H9 (cell line): ENCODE results near the gene ISYNA1. TPM values are rescaled to one million over a fixed set of nuclear protein-coding genes. Genes with fewer than 3 reads are reported as not detected.

Experiments used
- DNase-seq: peaks from one replicate; pipeline ENCODE4 v3.0.0-alpha.2; 2017
- H2AFZ ChIP-seq: one replicate; pipeline ENCODE4 v1.6.1; 2013; ENCODE audit warnings: mild to moderate bottlenecking, low read length, control low read depth, moderate library complexity
- H2AK5ac ChIP-seq: 2 replicates; pipeline ENCODE4 v1.6.1; 2013; ENCODE audit warnings: low read length, control low read depth, mixed read lengths; ENCODE audit not compliant: insufficient read length
- H2BK120ac ChIP-seq: one replicate; pipeline ENCODE4 v1.6.1; 2013; ENCODE audit warnings: low read depth, mild to moderate bottlenecking, low read length, control low read depth, inconsistent platforms; ENCODE audit not compliant: poor library complexity, severe bottlenecking
- H2BK12ac ChIP-seq: 2 replicates; pipeline ENCODE4 v1.6.1; 2013; ENCODE audit warnings: low read length, control low read depth, mixed read lengths, low read depth; ENCODE audit not compliant: insufficient read length
- H2BK15ac ChIP-seq: 2 replicates; pipeline ENCODE4 v1.6.1; 2013; ENCODE audit warnings: low read depth, low read length, control low read depth
- H2BK20ac ChIP-seq: one replicate; pipeline ENCODE4 v1.6.1; 2013; ENCODE audit warnings: low read depth, mild to moderate bottlenecking, low read length, control low read depth, inconsistent platforms; ENCODE audit not compliant: poor library complexity, severe bottlenecking
- H2BK5ac ChIP-seq: 2 replicates; pipeline ENCODE4 v1.6.1; 2013; ENCODE audit warnings: low read length, control low read depth, mixed read lengths; ENCODE audit not compliant: insufficient read length
- H3K14ac ChIP-seq: 2 replicates; pipeline ENCODE4 v1.6.1; 2013; ENCODE audit warnings: low read length, control low read depth; ENCODE audit not compliant: insufficient read depth
- H3K18ac ChIP-seq: 2 replicates; pipeline ENCODE4 v1.6.1; 2013; ENCODE audit warnings: low read depth, mild to moderate bottlenecking, mixed read lengths, low read length, control low read depth; ENCODE audit not compliant: insufficient read length
- H3K23ac ChIP-seq: 2 replicates; pipeline ENCODE4 v1.6.1; 2013; ENCODE audit warnings: low read length, control low read depth, mixed read lengths, low read depth; ENCODE audit not compliant: insufficient read length
- H3K23me2 ChIP-seq: 2 replicates; pipeline ENCODE4 v1.6.1; 2013; ENCODE audit warnings: low read depth, mild to moderate bottlenecking, mixed read lengths, low read length, control low read depth; ENCODE audit not compliant: insufficient read length, poor library complexity, severe bottlenecking
- H3K27ac ChIP-seq: 2 replicates; pipeline ENCODE4 v1.5.1; 2013; ENCODE audit warnings: low read length, control low read depth, mixed read lengths, low read depth; ENCODE audit not compliant: insufficient read length
- H3K27me3 ChIP-seq: 2 replicates; pipeline ENCODE4 v1.6.1; 2013; ENCODE audit warnings: low read length, control low read depth, inconsistent platforms; ENCODE audit not compliant: insufficient read depth
- H3K4ac ChIP-seq: 2 replicates; pipeline ENCODE4 v1.6.1; 2013; ENCODE audit warnings: low read depth, mild to moderate bottlenecking, control low read depth, inconsistent platforms, low read length, moderate library complexity
- H3K4me1 ChIP-seq: 2 replicates; pipeline ENCODE4 v1.6.1; 2013; ENCODE audit warnings: low read length, control low read depth, inconsistent platforms; ENCODE audit not compliant: insufficient read depth
- H3K4me2 ChIP-seq: 2 replicates; pipeline ENCODE4 v1.6.1; 2013; ENCODE audit warnings: low read length, control low read depth, mixed read lengths; ENCODE audit not compliant: insufficient read length, insufficient read depth
- H3K56ac ChIP-seq: 2 replicates; pipeline ENCODE4 v1.6.1; 2013; ENCODE audit warnings: low read depth, mild to moderate bottlenecking, mixed read lengths, low read length, control low read depth; ENCODE audit not compliant: insufficient read length
- H3K79me1 ChIP-seq: 2 replicates; pipeline ENCODE4 v1.6.1; 2013; ENCODE audit warnings: low read depth, mild to moderate bottlenecking, moderate library complexity, low read length, control low read depth, inconsistent platforms; ENCODE audit not compliant: insufficient read depth, poor library complexity, severe bottlenecking
- H3K79me2 ChIP-seq: 2 replicates; pipeline ENCODE4 v1.6.1; 2013; ENCODE audit warnings: low read length, control low read depth, inconsistent platforms; ENCODE audit not compliant: insufficient read depth
- H3K9ac ChIP-seq: 2 replicates; pipeline ENCODE4 v1.6.1; 2013; ENCODE audit warnings: low read length, control low read depth, mixed read lengths; ENCODE audit not compliant: insufficient read length; ENCODE audit errors: extremely low read depth
- H3K9me3 ChIP-seq: one replicate; pipeline ENCODE4 v1.6.1; 2013; ENCODE audit warnings: low read depth, low read length, inconsistent platforms; ENCODE audit not compliant: control insufficient read depth
- H3T11ph ChIP-seq: one replicate; pipeline ENCODE4 v1.6.1; 2013; ENCODE audit warnings: mild to moderate bottlenecking, low read length, control low read depth, inconsistent platforms
- H4K20me1 ChIP-seq: one replicate; pipeline ENCODE4 v1.6.1; 2013; ENCODE audit not compliant: control insufficient read depth, insufficient read length, insufficient read depth
- H4K5ac ChIP-seq: 2 replicates; pipeline ENCODE4 v1.6.1; 2013; ENCODE audit warnings: low read depth, mild to moderate bottlenecking, mixed read lengths, low read length, control low read depth; ENCODE audit not compliant: insufficient read length
- H4K8ac ChIP-seq: replicated peaks from 2 replicates; pipeline ENCODE4 v1.6.1; 2013; ENCODE audit warnings: low read length, control low read depth, mixed read lengths, low read depth; ENCODE audit not compliant: insufficient read length
- H4K91ac ChIP-seq: 2 replicates; pipeline ENCODE4 v1.6.1; 2013; ENCODE audit warnings: low read depth, mild to moderate bottlenecking, moderate library complexity, mixed read lengths, low read length, control low read depth; ENCODE audit not compliant: insufficient read length
- H3K27ac Mint-ChIP-seq, 3 experiments: 2 replicates in 2 of 3; 3 replicates in 1 of 3; pipeline ENCODE4 v1.8.0; 2020 to 2021; ENCODE audit warnings: mixed read lengths in 3 of 3, mild to moderate bottlenecking in 1 of 3, moderate library complexity in 1 of 3
- H3K27me3 Mint-ChIP-seq: 2 replicates; pipeline ENCODE4 v1.8.0; 2021; ENCODE audit warnings: low read depth, mild to moderate bottlenecking, moderate library complexity, mixed read lengths
- H3K36me3 Mint-ChIP-seq, 3 experiments: 2 replicates in 2 of 3; 3 replicates in 1 of 3; pipeline ENCODE4 v1.8.0; 2020 to 2021; ENCODE audit warnings: low read depth in 3 of 3, mixed read lengths in 3 of 3; ENCODE audit not compliant: insufficient read depth in 1 of 3
- H3K4me1 Mint-ChIP-seq, 2 experiments: 2 replicates each; pipeline ENCODE4 v1.8.0; 2020; ENCODE audit warnings: mixed read lengths in 2 of 2
- H3K4me3 Mint-ChIP-seq, 2 experiments: 2 replicates in 1 of 2; 3 replicates in 1 of 2; pipeline ENCODE4 v1.8.0; 2020 to 2021; ENCODE audit warnings: mild to moderate bottlenecking in 2 of 2, mixed read lengths in 2 of 2, moderate library complexity in 1 of 2
- H3K9me3 Mint-ChIP-seq, 2 experiments: 2 replicates in 1 of 2; 3 replicates in 1 of 2; pipeline ENCODE4 v1.8.0; 2020; ENCODE audit warnings: mild to moderate bottlenecking in 2 of 2, mixed read lengths in 2 of 2, moderate library complexity in 1 of 2
- WGBS: extraction: QIAGEN DNeasy Blood & Tissue Kit; methylation state at CpG from one replicate; pipeline ENCODE4 v1.1.7; 2013; ENCODE audit warnings: missing lambda C conversion rate, low lambda C conversion rate, mixed read lengths; ENCODE audit not compliant: insufficient read length; ENCODE audit errors: extremely low coverage; 5-methylcytosine and 5-hydroxymethylcytosine counted together
- total RNA-seq: library from RNA; stranded (reverse); gene quantifications from 2 replicates; pipeline ENCODE4 v1.2.1, GENCODE V29; 2021
- TF ChIP-seq, protein P1 (sequence below): fragments of 200-600 bp; sonication (generic); conservative IDR thresholded peaks from 3 replicates; pipeline ENCODE4 v1.8.0; 2021; ENCODE audit warnings: antibody characterized with exemption, mild to moderate bottlenecking

ISYNA1 gene
- total RNA-seq, 1 experiment from 2014 or later: 241 TPM

DNA sequence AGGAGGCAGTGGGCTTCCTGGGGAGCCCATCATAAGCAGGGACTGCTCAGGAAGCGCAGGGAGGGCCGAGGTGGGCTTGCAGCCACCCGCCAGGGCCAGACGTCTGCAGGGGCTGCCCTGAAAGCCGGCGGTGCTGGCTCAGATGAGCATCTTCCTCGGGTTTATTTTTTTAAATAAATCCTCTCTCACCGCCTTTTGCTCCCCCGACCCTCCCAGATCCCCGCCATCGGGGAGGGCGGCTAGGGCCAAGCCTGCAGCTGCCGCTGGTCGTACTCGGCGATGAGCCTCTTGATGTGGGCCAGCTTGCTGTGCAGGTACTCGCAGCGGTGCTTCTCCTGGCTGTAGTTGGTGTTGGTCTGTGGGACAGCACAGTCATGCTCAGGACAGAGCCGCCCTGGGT, 6.6 kb upstream of the ISYNA1 start:
- H4K20me1 ChIP-seq: no peaks in the 10 kb centered on the region
- H3K9ac ChIP-seq: no peak overlapping the region
- H3T11ph ChIP-seq: no peak overlapping the region
- H3K9me3 Mint-ChIP-seq: peaks cover 3% of the 10 kb centered on the region in 2 experiments; a peak in 3 of 5 replicates
- H3K56ac ChIP-seq: no peak overlapping the region
- no peaks in the 10 kb centered on the region for H3K9me3 ChIP-seq
- H3K23ac ChIP-seq: no peak overlapping the region
- H4K91ac ChIP-seq: no peak overlapping the region
- no CpG with 5 or more reads among the region's 19 CpGs for WGBS
- H3K4me2 ChIP-seq: no peak overlapping the region
- no peak overlapping the region for H2BK12ac ChIP-seq
- no peak overlapping the region for H3K27ac Mint-ChIP-seq
- H2AFZ ChIP-seq: no peak overlapping the region
- H3K36me3 Mint-ChIP-seq: peaks cover 5 to 34% (median 25%) of the 10 kb centered on the region in 3 experiments; a peak in 6 of 7 replicates
- H2AK5ac ChIP-seq: no peak overlapping the region
- H3K4me3 Mint-ChIP-seq: no peak overlapping the region
- H2BK15ac ChIP-seq: no peak overlapping the region
- no peak overlapping the region for H2BK5ac ChIP-seq
- no peaks in the 10 kb centered on the region for H3K23me2 ChIP-seq
- TF ChIP-seq, protein P1, sequence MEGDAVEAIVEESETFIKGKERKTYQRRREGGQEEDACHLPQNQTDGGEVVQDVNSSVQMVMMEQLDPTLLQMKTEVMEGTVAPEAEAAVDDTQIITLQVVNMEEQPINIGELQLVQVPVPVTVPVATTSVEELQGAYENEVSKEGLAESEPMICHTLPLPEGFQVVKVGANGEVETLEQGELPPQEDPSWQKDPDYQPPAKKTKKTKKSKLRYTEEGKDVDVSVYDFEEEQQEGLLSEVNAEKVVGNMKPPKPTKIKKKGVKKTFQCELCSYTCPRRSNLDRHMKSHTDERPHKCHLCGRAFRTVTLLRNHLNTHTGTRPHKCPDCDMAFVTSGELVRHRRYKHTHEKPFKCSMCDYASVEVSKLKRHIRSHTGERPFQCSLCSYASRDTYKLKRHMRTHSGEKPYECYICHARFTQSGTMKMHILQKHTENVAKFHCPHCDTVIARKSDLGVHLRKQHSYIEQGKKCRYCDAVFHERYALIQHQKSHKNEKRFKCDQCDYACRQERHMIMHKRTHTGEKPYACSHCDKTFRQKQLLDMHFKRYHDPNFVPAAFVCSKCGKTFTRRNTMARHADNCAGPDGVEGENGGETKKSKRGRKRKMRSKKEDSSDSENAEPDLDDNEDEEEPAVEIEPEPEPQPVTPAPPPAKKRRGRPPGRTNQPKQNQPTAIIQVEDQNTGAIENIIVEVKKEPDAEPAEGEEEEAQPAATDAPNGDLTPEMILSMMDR: no peak
- no peak overlapping the region for H2BK20ac ChIP-seq
- no peak overlapping the region for H2BK120ac ChIP-seq
- no peak overlapping the region for H3K14ac ChIP-seq
- no peak overlapping the region for H3K27ac ChIP-seq
- no peak overlapping the region for H4K8ac ChIP-seq
- no peak for DNase-seq
- H3K27me3 ChIP-seq: no peaks in the 10 kb centered on the region
- peaks cover 9 to 12% of the 10 kb centered on the region in 2 experiments for H3K4me1 Mint-ChIP-seq
- H3K4ac ChIP-seq: no peak overlapping the region
- no peak overlapping the region for H3K18ac ChIP-seq
- no peak overlapping the region for H4K5ac ChIP-seq
- H3K79me1 ChIP-seq: no peaks in the 10 kb centered on the region
- H3K79me2 ChIP-seq: no peaks in the 10 kb centered on the region
- H3K27me3 Mint-ChIP-seq: peaks cover 1% of the 10 kb centered on the region; the same call in 1 of the 2 replicates
- H3K4me1 ChIP-seq: peaks cover 3% of the 10 kb centered on the region; the same call in 1 of the 2 replicates
